GM23338 (cell line): ENCODE measurements around the gene E2F3.

ENCODE experiments used
- CTCF ChIP-seq, 2 experiments: fragments of 200-600 bp in 1 of 2; sonication (generic) in 1 of 2; conservative IDR thresholded peaks; 2 replicates each; pipeline versions ENCODE4 v1.5.1 to v1.6.1; 2016 to 2017; ENCODE audit warnings: antibody characterized with exemption in 2 of 2, low read depth in 2 of 2, mild to moderate bottlenecking in 2 of 2, moderate library complexity in 1 of 2
- EZH2 ChIP-seq: fragments of 200-600 bp; sonication (generic); IDR thresholded peaks from one replicate; pipeline ENCODE4 v1.8.0; 2017; ENCODE audit warnings: antibody characterized with exemption, mild to moderate bottlenecking, low read depth; ENCODE audit not compliant: unreplicated experiment
- EZH2phosphoT487 ChIP-seq: fragments of 200-600 bp; sonication (generic); IDR thresholded peaks from one replicate; pipeline ENCODE4 v1.8.1; 2018; ENCODE audit warnings: antibody characterized with exemption; ENCODE audit not compliant: unreplicated experiment
- JUNB ChIP-seq: IDR thresholded peaks from one replicate; pipeline ENCODE4 v1.6.1; 2016; ENCODE audit warnings: antibody characterized with exemption; ENCODE audit not compliant: unreplicated experiment
- POLR2AphosphoS5 ChIP-seq: IDR thresholded peaks from 2 replicates; pipeline ENCODE4 v1.6.1; 2016; ENCODE audit warnings: antibody characterized with exemption, low read depth
- ZNF114 ChIP-seq: fragments of 250-450 bp; sonication (Bioruptor Pico); IDR thresholded peaks from 2 replicates; pipeline ENCODE4 v1.5.0; 2020; ENCODE audit warnings: mild to moderate bottlenecking, moderate library complexity
- ZNF331 ChIP-seq: fragments of 250-450 bp; sonication (Bioruptor Pico); IDR thresholded peaks from 2 replicates; pipeline ENCODE4 v1.5.0; 2020; ENCODE audit warnings: low read depth, mild to moderate bottlenecking, moderate library complexity
- TF ChIP-seq, protein P1 (sequence below): IDR thresholded peaks from one replicate; pipeline ENCODE4 v1.6.1; 2018; ENCODE audit warnings: antibody characterized with exemption; ENCODE audit not compliant: unreplicated experiment
- TF ChIP-seq, protein P2 (sequence below): IDR thresholded peaks from 2 replicates; pipeline ENCODE4 v1.6.1; 2016; ENCODE audit warnings: antibody characterized with exemption

DNA sequence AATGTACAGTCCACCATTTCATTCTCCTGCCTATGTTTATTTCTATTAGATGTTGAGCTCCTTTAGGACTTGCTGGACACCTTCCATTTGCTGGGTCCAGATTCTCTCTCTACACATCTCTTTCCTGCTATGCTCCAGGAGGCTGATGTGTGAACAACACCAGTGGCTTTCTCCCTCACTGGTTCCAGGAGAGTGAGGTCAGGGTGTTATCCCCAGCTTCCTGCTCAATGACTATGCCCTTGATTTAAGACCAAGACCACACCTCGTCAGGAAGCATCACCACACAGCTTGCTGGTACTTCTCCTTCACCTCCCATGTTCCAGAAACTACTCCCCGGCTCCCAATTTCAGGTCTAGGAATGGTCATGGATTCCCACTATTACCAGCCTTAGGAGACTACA lies 31.3 kb upstream of the E2F3 start:
- TF ChIP-seq CTCF (conservative IDR thresholded peaks at IDR 0.05; ENCODE audit: low read depth in 2 of 2) (no peak), POLR2AphosphoS5 (no peak), ZNF114 (no peak), JUNB (no peak), EZH2phosphoT487 (no peak), EZH2 (no peak), ZNF331 (CRISPR knock-in tag) (no peak)
- TF ChIP-seq, protein P1, sequence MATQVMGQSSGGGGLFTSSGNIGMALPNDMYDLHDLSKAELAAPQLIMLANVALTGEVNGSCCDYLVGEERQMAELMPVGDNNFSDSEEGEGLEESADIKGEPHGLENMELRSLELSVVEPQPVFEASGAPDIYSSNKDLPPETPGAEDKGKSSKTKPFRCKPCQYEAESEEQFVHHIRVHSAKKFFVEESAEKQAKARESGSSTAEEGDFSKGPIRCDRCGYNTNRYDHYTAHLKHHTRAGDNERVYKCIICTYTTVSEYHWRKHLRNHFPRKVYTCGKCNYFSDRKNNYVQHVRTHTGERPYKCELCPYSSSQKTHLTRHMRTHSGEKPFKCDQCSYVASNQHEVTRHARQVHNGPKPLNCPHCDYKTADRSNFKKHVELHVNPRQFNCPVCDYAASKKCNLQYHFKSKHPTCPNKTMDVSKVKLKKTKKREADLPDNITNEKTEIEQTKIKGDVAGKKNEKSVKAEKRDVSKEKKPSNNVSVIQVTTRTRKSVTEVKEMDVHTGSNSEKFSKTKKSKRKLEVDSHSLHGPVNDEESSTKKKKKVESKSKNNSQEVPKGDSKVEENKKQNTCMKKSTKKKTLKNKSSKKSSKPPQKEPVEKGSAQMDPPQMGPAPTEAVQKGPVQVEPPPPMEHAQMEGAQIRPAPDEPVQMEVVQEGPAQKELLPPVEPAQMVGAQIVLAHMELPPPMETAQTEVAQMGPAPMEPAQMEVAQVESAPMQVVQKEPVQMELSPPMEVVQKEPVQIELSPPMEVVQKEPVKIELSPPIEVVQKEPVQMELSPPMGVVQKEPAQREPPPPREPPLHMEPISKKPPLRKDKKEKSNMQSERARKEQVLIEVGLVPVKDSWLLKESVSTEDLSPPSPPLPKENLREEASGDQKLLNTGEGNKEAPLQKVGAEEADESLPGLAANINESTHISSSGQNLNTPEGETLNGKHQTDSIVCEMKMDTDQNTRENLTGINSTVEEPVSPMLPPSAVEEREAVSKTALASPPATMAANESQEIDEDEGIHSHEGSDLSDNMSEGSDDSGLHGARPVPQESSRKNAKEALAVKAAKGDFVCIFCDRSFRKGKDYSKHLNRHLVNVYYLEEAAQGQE = no peak
- TF ChIP-seq, protein P2, sequence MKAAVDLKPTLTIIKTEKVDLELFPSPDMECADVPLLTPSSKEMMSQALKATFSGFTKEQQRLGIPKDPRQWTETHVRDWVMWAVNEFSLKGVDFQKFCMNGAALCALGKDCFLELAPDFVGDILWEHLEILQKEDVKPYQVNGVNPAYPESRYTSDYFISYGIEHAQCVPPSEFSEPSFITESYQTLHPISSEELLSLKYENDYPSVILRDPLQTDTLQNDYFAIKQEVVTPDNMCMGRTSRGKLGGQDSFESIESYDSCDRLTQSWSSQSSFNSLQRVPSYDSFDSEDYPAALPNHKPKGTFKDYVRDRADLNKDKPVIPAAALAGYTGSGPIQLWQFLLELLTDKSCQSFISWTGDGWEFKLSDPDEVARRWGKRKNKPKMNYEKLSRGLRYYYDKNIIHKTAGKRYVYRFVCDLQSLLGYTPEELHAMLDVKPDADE = no peak
